HEK293 (cell line): Measurements from ENCODE around the gene SLC25A26.

Experiments
- CTCF ChIA-PET: fragments of 350-600 bp; formaldehyde crosslinking; extraction: SDS; loops from one replicate; lab custom pipeline; 2021; ENCODE audit warnings: antibody characterized with exemption; lab: Yijun Ruan, JAX
- POLR2A ChIA-PET: fragments of 300-600 bp; formaldehyde crosslinking; extraction: SDS; loops from one replicate; lab custom pipeline; 2020; ENCODE audit warnings: antibody characterized with exemption, inconsistent platforms; lab: Yijun Ruan, JAX
- H3K27ac ChIP-seq: fragments of 200-500 bp; sonication (Bioruptor generic); 2 replicates; pipeline ENCODE4 v1.5.1; 2014; ENCODE audit warnings: low read depth, low read length, control low read depth, inconsistent platforms; ENCODE audit errors: extremely low read depth
- H3K36me3 ChIP-seq, 2 experiments: fragments of 200-500 bp in 1 of 2; sonication (Bioruptor generic) in 1 of 2; 1 replicate in 1 of 2; 2 replicates in 1 of 2; pipeline ENCODE4 v1.5.1; 2014 to 2017; ENCODE audit warnings: inconsistent platforms in 2 of 2, low read length in 2 of 2; ENCODE audit not compliant: control insufficient read depth in 2 of 2, insufficient read depth in 1 of 2
- H3K4me1 ChIP-seq: fragments of 200-500 bp; sonication (Bioruptor generic); 2 replicates; pipeline ENCODE4 v1.5.1; 2014; ENCODE audit warnings: mild to moderate bottlenecking, low read length, inconsistent platforms; ENCODE audit not compliant: control insufficient read depth, insufficient read depth
- H3K4me3 ChIP-seq: 2 replicates; pipeline ENCODE4 v1.5.1; 2011; ENCODE audit warnings: low read depth, mild to moderate bottlenecking, control low read depth, low read length, moderate library complexity
- H3K9me3 ChIP-seq: fragments of 200-500 bp; sonication (Bioruptor generic); 2 replicates; pipeline ENCODE4 v1.5.1; 2014; ENCODE audit warnings: low read depth, low read length, inconsistent platforms; ENCODE audit not compliant: control insufficient read depth, insufficient read depth
- HIC1 ChIP-seq: fragments of 450-650 bp; formaldehyde crosslinking; IDR thresholded peaks from 2 replicates; pipeline ENCODE4 v1.5.1; 2016; ENCODE audit warnings: missing biosample characterization, missing genetic modification characterization
- KLF7 ChIP-seq: fragments of 450-650 bp; formaldehyde crosslinking; IDR thresholded peaks from 2 replicates; pipeline ENCODE4 v1.5.1; 2016; ENCODE audit warnings: missing biosample characterization, missing genetic modification characterization, borderline replicate concordance
- MZF1 ChIP-seq: fragments of 450-650 bp; formaldehyde crosslinking; IDR thresholded peaks from 2 replicates; pipeline ENCODE4 v1.5.1; 2017; ENCODE audit warnings: missing biosample characterization, missing genetic modification characterization, borderline replicate concordance
- REST ChIP-seq: fragments of 450-650 bp; formaldehyde crosslinking; IDR thresholded peaks from 2 replicates; pipeline ENCODE4 v1.5.1; 2016; ENCODE audit warnings: missing biosample characterization, missing genetic modification characterization
- ZNF138 ChIP-seq: fragments of 450-650 bp; formaldehyde crosslinking; IDR thresholded peaks from 2 replicates; pipeline ENCODE4 v1.5.1; 2016; ENCODE audit warnings: missing biosample characterization, missing genetic modification characterization, borderline replicate concordance
- ZNF274 ChIP-seq, 2 experiments: fragments of 200-500 bp in 1 of 2; fragments of 450-650 bp in 1 of 2; sonication (Bioruptor generic) in 1 of 2; formaldehyde crosslinking in 1 of 2; IDR thresholded peaks; 2 replicates each; pipeline versions ENCODE4 v1.5.1 to v1.6.1; 2014 to 2016; ENCODE audit warnings: borderline replicate concordance in 1 of 2, inconsistent platforms in 1 of 2, low read length in 1 of 2, missing biosample characterization in 1 of 2, missing genetic modification characterization in 1 of 2
- ZNF335 ChIP-seq: fragments of 450-650 bp; formaldehyde crosslinking; conservative IDR thresholded peaks from 2 replicates; pipeline ENCODE4 v1.5.1; 2016; ENCODE audit warnings: missing biosample characterization, missing genetic modification characterization
- ZNF426 ChIP-seq: fragments of 450-650 bp; formaldehyde crosslinking; IDR thresholded peaks from 2 replicates; pipeline ENCODE4 v1.5.1; 2017; ENCODE audit warnings: missing biosample characterization, missing genetic modification characterization, mild to moderate bottlenecking, inconsistent platforms, moderate library complexity
- ZNF48 ChIP-seq: fragments of 450-650 bp; formaldehyde crosslinking; IDR thresholded peaks from 2 replicates; pipeline ENCODE4 v1.5.1; 2016; ENCODE audit warnings: missing biosample characterization, missing genetic modification characterization
- ZNF521 ChIP-seq: fragments of 450-650 bp; formaldehyde crosslinking; IDR thresholded peaks from 2 replicates; pipeline ENCODE4 v1.5.1; 2017; ENCODE audit warnings: missing biosample characterization, mild to moderate bottlenecking, missing genetic modification characterization
- TF ChIP-seq, protein P1 (sequence below): fragments of 450-650 bp; formaldehyde crosslinking; IDR thresholded peaks from 2 replicates; pipeline ENCODE4 v1.5.1; 2016; ENCODE audit warnings: missing biosample characterization, missing genetic modification characterization
- TF ChIP-seq, protein P2 (sequence below): fragments of 450-650 bp; formaldehyde crosslinking; IDR thresholded peaks from 2 replicates; pipeline ENCODE4 v1.5.1; 2017; ENCODE audit warnings: missing biosample characterization, missing genetic modification characterization
- TF ChIP-seq, protein P3 (sequence below): fragments of 450-650 bp; formaldehyde crosslinking; IDR thresholded peaks from 2 replicates; pipeline ENCODE4; 2016; ENCODE audit warnings: missing biosample characterization, missing genetic modification characterization

Gene SLC25A26

GRCh38 chr3:66400411-66401156 is 179.8 kb downstream of the SLC25A26 start (continued):
- TF ChIP-seq, protein P1, sequence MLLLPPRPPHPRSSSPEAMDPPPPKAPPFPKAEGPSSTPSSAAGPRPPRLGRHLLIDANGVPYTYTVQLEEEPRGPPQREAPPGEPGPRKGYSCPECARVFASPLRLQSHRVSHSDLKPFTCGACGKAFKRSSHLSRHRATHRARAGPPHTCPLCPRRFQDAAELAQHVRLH (tag by site-specific recombination), result no peak
- TF ChIP-seq ZNF335, result no peak
- no peak for TF ChIP-seq HIC1 (tag by site-specific recombination)
- TF ChIP-seq ZNF426, result no peak
- TF ChIP-seq ZNF48 (tag by site-specific recombination), result no peak
- no peak for TF ChIP-seq REST (tag by site-specific recombination)
- TF ChIP-seq, protein P2, sequence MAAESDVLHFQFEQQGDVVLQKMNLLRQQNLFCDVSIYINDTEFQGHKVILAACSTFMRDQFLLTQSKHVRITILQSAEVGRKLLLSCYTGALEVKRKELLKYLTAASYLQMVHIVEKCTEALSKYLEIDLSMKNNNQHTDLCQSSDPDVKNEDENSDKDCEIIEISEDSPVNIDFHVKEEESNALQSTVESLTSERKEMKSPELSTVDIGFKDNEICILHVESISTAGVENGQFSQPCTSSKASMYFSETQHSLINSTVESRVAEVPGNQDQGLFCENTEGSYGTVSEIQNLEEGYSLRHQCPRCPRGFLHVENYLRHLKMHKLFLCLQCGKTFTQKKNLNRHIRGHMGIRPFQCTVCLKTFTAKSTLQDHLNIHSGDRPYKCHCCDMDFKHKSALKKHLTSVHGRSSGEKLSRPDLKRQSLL (tag by site-specific recombination), result no peak
- no peak for TF ChIP-seq ZNF274 (IDR thresholded peaks at IDR 0.05; ENCODE audit: low read length)
- TF ChIP-seq ZNF274 (tag by site-specific recombination; IDR thresholded peaks at IDR 0.05; ENCODE audit: borderline replicate concordance), result no peak

GRCh38 chr3:66401157-66401550 is 180.4 kb downstream of the SLC25A26 start:
- Histone ChIP-seq H3K36me3 (peaks cover 0 to 69% of the 10 kb centered on the region in 2 experiments; a peak in 1 of 3 replicates), H3K4me3 (no peak overlapping the region), H3K9me3 (no peaks in the 10 kb centered on the region), H3K27ac (no peak overlapping the region), H3K4me1 (no peaks in the 10 kb centered on the region)
- POLR2A ChIA-PET, result no interaction called here
- TF ChIP-seq KLF7 (no peak), ZNF138 (tag by site-specific recombination) (no peak), ZNF521 (tag by site-specific recombination) (no peak), MZF1 (tag by site-specific recombination) (no peak)
- TF ChIP-seq, protein P3, sequence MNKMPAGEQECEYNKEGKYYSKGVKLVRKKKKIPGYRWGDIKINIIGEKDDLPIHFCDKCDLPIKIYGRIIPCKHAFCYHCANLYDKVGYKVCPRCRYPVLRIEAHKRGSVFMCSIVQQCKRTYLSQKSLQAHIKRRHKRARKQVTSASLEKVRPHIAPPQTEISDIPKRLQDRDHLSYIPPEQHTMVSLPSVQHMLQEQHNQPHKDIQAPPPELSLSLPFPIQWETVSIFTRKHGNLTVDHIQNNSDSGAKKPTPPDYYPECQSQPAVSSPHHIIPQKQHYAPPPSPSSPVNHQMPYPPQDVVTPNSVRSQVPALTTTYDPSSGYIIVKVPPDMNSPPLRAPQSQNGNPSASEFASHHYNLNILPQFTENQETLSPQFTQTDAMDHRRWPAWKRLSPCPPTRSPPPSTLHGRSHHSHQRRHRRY, result no peak
- CTCF ChIA-PET, result interaction anchor here (0.7 to 1.0 kb wide), 2 partner anchors 23 to 181 kb away, joined by 3 read pairs; no protein-coding TSS in a partner anchor
